ENCODE data around the gene DGKG. TPM values are rescaled to one million over a fixed set of nuclear protein-coding genes. Genes with fewer than 3 reads are reported as not detected.
A peak's percentile ranks its signal among the peaks of the same experiment; 100 is the strongest.

Gene DGKG
- total and polyA plus RNA-seq, 10 of the 15 experiments (the other 5 are each of a cell fraction or from before 2014, with no cell fraction given), result 0.39 to 6.2 (median 4.7) TPM

- no peak overlapping the region for H3K27ac ChIP-seq (ENCODE audit: control insufficient read depth, insufficient read depth)
- no peak overlapping the region; the same call in 1 of the 2 replicates for H2AFZ ChIP-seq (ENCODE audit: control insufficient read depth, low read depth, low read length)
- ChIA-PET SMC1A (ENCODE audit: uncharacterized antibody, unreplicated experiment) (interaction anchor here (1.0 to 1.9 kb wide), 5 partner anchors 9 to 200 kb away, joined by 3 to 8 read pairs (median 3); no protein-coding TSS in a partner anchor), POLR2A (no interaction called here), RAD21 (ENCODE audit: unreplicated experiment) (interaction anchor here (1.0 to 1.7 kb wide), 3 partner anchors 71 to 200 kb away, joined by 3 to 7 read pairs (median 3); no protein-coding TSS in a partner anchor), CTCF (interaction anchor here (0.6 to 2.4 kb wide), 4 partner anchors 13 to 200 kb away, joined by 3 to 16 read pairs (median 3); no protein-coding TSS in a partner anchor)
- in situ Hi-C loops (cut with MboI), result no loop called here
- no peak overlapping the region for H3K4me2 ChIP-seq (ENCODE audit: control insufficient read depth, insufficient read depth)
- no peaks in the 10 kb centered on the region for H3K79me2 ChIP-seq (ENCODE audit: control insufficient read depth, insufficient read depth, low read length)
- DNase-seq (ENCODE audit: low read depth, low spot score) (no peak), FAIRE-seq (no peak), ATAC-seq (peak; percentile 78)
- BruUV-seq (replicated peaks), result no TSS peak
- no peak overlapping the region for H3K4me3 ChIP-seq
- TF ChIP-seq MTA2 (IDR thresholded peaks at IDR 0.05; ENCODE audit: low read depth) (peak; percentile 25; the same call in 1 of the 2 replicates), EGR1 (IDR thresholded peaks at IDR 0.05; ENCODE audit: borderline replicate concordance in 1 of 2, low read depth in 2 of 2, low read length in 2 of 2) (peak in 1 of 2 experiments; percentile 35; a peak in 1 of 3 replicates), RUNX3 (IDR thresholded peaks at IDR 0.05; ENCODE audit: low read length) (peak; percentile 51; the same call in 1 of the 2 replicates), STAT3 (IDR thresholded peaks at IDR 0.05; ENCODE audit: low read depth, low read length) (no peak)
- peaks cover 2% of the 10 kb centered on the region in 2 experiments; a peak in 2 of 4 replicates for H3K27me3 ChIP-seq (replicated peaks in 1 of 2; ENCODE audit: control insufficient read depth in 2 of 2, insufficient read depth in 2 of 2, low read length in 1 of 2)
- no peak overlapping the region; the same call in 1 of the 2 replicates for H3K9ac ChIP-seq (ENCODE audit: control insufficient read depth, insufficient read depth, low read length)
- no peaks in the 10 kb centered on the region for H3K36me3 ChIP-seq (ENCODE audit: control insufficient read depth in 2 of 2, insufficient read depth in 2 of 2, low read length in 1 of 2)
- peaks cover 7% of the 10 kb centered on the region for H3K4me1 ChIP-seq (ENCODE audit: control insufficient read depth, insufficient read depth, low read length)
- intact Hi-C loops (cut with micrococcal nuclease; ENCODE audit: unreplicated experiment), result no loop called here
- WGBS (ENCODE audit: insufficient coverage, insufficient replicate concordance, low lambda C conversion rate, missing lambda C conversion rate), result 0% methylated on average over 4 of the region's 4 CpGs
- H3K9me3 ChIP-seq (replicated peaks; ENCODE audit: control insufficient read depth, insufficient read depth, low read length), result no peaks in the 10 kb centered on the region
- no peaks in the 10 kb centered on the region for H4K20me1 ChIP-seq (ENCODE audit: control insufficient read depth, insufficient read depth)
Measured at GRCh38 chr3:186339180-186339918, 22.7 kb downstream of the DGKG start.

- no peaks in the 10 kb centered on the region for H4K20me1 ChIP-seq (ENCODE audit: control insufficient read depth, insufficient read depth)
- no peak overlapping the region for H3K27ac ChIP-seq (ENCODE audit: control insufficient read depth, insufficient read depth)
- TF ChIP-seq ZBTB40 (IDR thresholded peaks at IDR 0.05; ENCODE audit: borderline replicate concordance), result no peak
- no peak for TF ChIP-seq PKNOX1 (IDR thresholded peaks at IDR 0.05)
- TF ChIP-seq TCF3 (IDR thresholded peaks at IDR 0.05; ENCODE audit: borderline replicate concordance, insufficient read depth, low read depth, low read length), result no peak
- peaks cover 2% of the 10 kb centered on the region in 2 experiments; a peak in 2 of 4 replicates for H3K27me3 ChIP-seq (replicated peaks in 1 of 2; ENCODE audit: control insufficient read depth in 2 of 2, insufficient read depth in 2 of 2, low read length in 1 of 2)
- H3K4me3 ChIP-seq, result no peak overlapping the region
- H3K9me3 ChIP-seq (replicated peaks; ENCODE audit: control insufficient read depth, insufficient read depth, low read length), result no peaks in the 10 kb centered on the region
- ATAC-seq, result no peak
- ChIA-PET RAD21 (ENCODE audit: unreplicated experiment) (no interaction called here), POLR2A (no interaction called here), SMC1A (ENCODE audit: uncharacterized antibody, unreplicated experiment) (no interaction called here), CTCF (no interaction called here)
- no peaks in the 10 kb centered on the region for H3K79me2 ChIP-seq (ENCODE audit: control insufficient read depth, insufficient read depth, low read length)
- no peaks in the 10 kb centered on the region for H3K36me3 ChIP-seq (ENCODE audit: control insufficient read depth in 2 of 2, insufficient read depth in 2 of 2, low read length in 1 of 2)
- H3K4me1 ChIP-seq (ENCODE audit: control insufficient read depth, insufficient read depth, low read length), result no peaks in the 10 kb centered on the region
- H3K9ac ChIP-seq (ENCODE audit: control insufficient read depth, insufficient read depth, low read length), result no peak overlapping the region
- BruUV-seq (replicated peaks), result no TSS peak
- no peak for FAIRE-seq
- in situ Hi-C loops (cut with MboI), result no loop called here
- intact Hi-C loops (cut with micrococcal nuclease; ENCODE audit: unreplicated experiment), result no loop called here
- no peak for DNase-seq (ENCODE audit: low read depth, low spot score)
- no peak overlapping the region for H3K4me2 ChIP-seq (ENCODE audit: control insufficient read depth, insufficient read depth)
- no peak overlapping the region for H2AFZ ChIP-seq (ENCODE audit: control insufficient read depth, low read depth, low read length)
Measured at GRCh38 chr3:186333256-186333655, 28.8 kb downstream of the DGKG start.
